NCI-H2107 (cell line): ENCODE data around the gene UCHL5.
A peak's percentile ranks its signal among the peaks of the same experiment; 100 is the strongest.

Experiments used
- DNase-seq: peaks from one replicate; lab custom pipeline; 2025; lab: John Stamatoyannopoulos, UW

Gene UCHL5

DNA sequence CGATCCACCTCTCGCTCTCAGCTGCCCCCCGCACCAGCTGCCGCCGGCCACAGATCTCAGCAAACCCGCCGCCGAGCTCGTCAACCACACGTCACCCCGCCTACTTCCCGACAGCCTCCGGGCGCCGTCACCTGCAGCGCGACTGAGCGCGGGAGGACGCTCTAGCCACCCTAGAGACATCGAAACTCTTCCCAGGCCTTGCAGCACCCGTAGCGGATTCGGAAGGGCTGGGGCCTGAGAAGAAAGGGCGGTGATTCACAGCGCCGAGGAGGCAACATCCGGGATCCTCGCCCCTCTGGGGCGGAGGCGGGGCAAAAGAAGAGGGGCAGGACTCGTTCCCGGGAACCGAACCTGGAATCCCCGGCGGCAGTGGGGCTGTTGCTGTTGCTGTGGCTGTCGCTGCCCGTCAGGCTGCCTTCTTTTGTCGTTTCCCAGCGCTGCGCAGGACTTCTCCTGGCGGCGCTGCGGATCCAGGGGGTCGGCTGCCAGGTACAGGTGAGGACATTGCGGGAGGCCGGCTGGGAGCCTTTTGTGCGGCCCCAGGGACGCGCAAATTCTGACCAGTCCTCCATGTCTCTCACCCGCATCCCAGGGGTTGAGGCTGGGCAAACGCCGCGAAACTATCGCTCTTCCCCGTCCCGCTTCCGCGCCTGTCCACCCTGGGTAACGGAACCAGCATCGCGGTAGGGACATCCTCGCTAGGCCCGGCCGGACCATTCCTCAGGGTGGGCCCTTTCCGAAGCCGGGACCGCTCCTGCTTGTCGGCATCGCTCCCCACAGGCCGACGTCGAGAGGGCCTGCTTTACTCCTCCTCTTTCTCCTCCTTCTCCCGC is at the start of gene UCHL5, which contains the start of gene RO60:
Gene UCHL5, minus strand, starts transcription at position 79 of the 833 bp plus-strand sequence. CDS start 100 bp downstream, outside the sequence.
Gene RO60, plus strand, starts transcription at position 331 of the 833 bp plus-strand sequence. CDS start 9,443 bp downstream, outside the sequence.
- DNase-seq: peak; percentile 97

DNA sequence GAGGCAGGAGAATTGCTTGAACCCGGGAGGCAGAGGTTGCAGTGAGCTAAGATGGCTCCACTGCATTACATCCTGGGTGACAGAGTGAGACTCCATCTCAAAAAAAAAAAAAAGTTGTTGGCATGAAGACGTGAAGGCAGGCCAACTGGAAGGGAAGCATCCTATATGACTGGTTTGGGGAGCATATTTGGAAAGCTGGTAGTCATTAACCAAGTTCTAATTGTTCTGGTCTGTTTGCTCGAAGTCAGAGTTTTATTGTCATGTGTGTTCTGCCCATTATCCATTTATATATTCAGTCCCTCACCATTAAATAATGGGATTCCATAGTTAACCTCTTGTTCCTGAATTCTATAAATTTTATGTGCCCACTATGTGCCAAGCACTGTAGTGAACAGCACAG is 49.3 kb upstream of the UCHL5 start:
- no peak for DNase-seq

- DNase-seq: no peak
Observed at GRCh38 chr1:193105821-193106177, 46.6 kb upstream of the UCHL5 start.

DNA sequence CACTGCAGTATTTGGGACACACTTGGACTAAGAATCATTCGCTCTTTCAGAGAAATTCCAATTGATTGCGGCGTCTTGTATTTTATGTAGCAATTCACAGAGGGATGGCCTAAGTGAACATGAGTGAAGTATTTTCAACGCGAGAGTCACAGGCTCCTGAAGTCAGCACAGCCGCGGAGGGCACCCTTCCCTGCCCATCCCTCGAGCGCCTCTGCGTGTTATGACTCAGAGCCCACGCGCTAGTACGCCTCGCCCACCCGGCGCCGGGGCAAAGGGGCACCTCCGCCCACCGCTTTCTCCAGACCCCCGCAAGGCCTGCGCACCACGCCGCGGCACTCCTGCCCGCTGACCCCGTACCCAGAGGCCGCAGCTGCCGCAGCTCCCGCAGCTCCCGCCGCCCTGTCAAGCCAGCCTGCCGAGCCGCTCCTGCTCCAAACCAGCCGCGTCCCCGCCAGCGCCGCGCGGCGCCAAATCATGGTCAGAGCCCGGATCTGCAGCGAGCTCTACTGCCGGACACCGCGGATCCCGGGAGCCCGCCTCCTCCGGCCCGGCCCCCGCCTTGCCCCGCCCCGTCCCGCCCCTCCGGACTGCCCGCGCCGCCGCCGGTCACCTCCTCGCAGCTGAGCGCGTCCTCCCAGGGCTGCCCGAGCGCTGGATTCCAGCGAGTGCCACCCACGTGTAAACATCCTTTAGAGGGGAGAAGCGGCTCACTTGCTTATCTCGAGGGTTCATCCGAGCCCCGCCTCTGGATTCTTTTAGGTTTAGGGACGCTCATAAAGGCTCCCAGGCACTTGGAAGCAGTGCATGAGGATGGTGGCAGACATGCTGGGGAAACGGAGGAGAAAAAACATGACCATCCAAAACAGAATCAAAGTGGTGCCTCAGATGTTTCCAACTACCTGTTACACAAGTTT is 46.0 kb upstream of the UCHL5 start, which contains the start of gene GLRX2:
Gene GLRX2, minus strand, starts transcription at position 508 of the 914 bp plus-strand sequence. Its CDS starts 32 bp downstream, at position 476.
- DNase-seq: peak; percentile 44

GRCh38 chr1:193104502-193104906 is 45.3 kb upstream of the UCHL5 start:
- DNase-seq: no peak

GRCh38 chr1:193103759-193104501 is 44.8 kb upstream of the UCHL5 start:
- DNase-seq: no peak

GRCh38 chr1:193102662-193103061 is 43.5 kb upstream of the UCHL5 start:
- DNase-seq: no peak

DNA sequence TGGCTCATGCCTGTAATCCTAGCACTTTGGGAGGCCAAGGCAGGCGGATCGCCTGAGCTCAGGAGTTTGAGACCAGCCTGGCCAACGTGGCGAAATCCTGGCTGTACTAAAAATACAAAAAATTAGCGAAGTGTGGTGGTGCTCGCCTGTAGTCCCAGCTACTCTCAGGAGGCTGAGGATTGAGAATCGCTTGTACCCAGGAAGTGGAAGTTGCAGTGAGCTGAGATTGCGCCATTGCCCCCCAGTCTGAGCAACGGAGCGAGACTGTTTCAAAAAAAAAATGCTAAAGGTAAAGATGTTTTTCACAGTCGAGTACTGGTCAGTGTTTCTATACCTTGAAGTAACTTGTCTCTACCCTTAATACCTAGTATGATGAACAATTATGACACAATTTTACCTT is 35.0 kb upstream of the UCHL5 start:
- DNase-seq: no peak

DNA sequence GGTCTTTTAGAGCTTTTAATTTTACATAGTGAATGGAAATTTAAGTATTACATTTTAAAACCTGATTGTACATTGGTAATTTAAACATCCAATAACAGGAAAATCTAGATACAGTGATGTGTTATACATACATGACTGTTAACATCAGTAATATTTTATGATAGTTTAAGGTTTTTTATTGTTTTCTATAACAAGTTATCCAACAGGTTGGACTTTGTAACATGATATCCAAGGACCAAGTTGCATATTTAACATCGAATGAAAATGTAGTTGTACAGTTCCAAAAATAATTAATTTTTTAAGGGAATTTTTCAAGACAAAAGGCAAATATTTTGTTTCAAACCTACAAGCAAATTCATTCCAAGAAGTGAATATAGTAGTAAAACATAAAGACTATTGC is 31.7 kb upstream of the UCHL5 start:
- no peak for DNase-seq

DNA sequence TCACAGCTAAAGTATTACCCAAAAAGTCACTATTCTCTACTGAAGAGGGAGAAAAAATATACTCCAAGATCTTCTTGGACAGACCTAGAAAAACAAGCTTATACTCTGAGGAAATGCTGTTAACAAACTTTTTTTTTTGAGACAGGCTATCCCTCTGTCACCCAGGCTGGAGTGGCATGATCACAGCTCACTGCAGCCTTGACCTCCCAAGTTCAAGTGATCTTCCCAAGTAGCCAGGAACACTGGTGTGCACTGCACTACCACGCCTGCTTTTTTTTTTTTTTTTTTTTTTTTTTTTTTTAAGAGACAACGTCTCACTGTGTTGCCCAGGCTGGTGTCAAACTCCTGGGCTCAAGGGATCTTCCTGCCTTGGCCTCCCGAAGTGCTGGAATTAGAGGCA is 28.7 kb upstream of the UCHL5 start:
- no peak for DNase-seq

- no peak for DNase-seq
Observed at GRCh38 chr1:193086342-193086741, 27.2 kb upstream of the UCHL5 start.

DNA sequence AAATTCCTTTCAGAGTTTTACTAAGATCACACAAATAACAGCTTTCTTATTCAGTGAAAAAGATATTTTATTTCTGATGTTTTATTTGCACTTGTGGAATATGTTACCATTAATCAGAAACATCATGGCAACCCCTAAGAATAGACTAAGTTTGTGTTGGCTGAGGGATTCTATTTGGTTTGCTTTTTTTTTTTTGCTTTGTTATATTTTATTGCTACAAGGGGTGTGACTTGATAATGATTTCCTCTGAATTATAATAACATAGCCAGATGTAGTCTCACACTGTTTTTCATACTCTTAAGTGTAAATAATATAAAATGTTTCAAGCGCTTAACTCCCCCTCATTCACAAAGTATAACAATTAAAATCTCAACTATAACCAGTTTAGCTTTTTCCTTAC is 26.1 kb upstream of the UCHL5 start:
- no peak for DNase-seq

- DNase-seq: no peak
Observed at GRCh38 chr1:193083365-193084088, 24.4 kb upstream of the UCHL5 start.

DNA sequence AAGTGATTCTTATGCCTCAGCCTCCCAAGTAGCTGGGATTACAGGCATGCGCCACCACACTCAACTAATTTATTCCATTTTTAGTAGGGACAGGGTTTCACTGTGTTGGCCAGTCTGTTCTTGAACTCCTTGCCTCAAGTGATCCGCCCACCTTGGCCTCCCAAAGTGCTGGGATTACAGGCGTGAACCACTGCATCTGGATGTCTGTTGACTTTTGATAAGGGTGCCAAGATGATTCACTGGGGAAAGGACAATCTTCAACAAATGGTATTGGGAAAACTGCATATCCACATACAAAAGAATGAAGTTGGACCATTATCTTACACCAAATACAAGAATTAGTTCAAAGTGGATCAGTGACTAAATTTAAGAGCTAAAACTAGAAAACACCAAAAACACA is 20.0 kb upstream of the UCHL5 start:
- DNase-seq: no peak

- no peak for DNase-seq
Observed at GRCh38 chr1:193077991-193078390, 18.8 kb upstream of the UCHL5 start.

DNA sequence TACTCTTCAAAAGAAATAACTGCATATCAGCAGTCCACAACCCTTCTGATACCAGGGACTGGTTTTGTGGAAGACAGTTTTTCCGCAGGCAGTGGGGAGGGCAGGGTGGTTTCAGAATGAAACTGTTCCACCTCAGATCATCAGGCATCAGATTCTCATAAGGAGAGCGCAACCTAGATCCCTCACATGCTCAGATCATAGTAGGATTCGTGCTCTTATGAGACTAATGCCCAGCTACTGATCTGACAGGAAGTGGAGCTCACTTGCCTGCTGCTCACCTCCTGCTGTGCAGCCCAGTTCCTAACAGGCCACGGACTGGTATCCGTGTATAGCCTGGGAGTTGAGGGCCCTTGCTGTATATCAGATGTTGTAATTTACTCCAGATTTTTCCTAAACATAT is 11.8 kb upstream of the UCHL5 start:
- DNase-seq: no peak

DNA sequence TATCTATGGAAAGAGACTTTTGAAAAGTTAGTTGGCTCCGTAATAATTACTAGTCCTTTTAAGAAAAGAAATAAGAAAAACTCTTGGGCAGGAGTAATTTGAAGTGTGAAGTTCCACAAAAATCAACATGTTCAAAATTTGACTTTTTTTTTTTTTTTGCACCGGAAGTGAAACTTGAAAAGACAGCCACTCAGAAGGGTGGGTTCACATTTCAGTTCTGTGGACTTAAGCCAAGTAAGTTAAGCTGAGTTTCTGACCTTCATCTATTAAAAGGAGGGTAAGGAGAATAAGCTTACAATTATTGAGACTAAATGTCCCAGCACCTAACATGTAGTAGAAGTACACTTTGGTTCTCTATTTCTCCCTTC is 11.2 kb upstream of the UCHL5 start:
- DNase-seq: no peak

DNA sequence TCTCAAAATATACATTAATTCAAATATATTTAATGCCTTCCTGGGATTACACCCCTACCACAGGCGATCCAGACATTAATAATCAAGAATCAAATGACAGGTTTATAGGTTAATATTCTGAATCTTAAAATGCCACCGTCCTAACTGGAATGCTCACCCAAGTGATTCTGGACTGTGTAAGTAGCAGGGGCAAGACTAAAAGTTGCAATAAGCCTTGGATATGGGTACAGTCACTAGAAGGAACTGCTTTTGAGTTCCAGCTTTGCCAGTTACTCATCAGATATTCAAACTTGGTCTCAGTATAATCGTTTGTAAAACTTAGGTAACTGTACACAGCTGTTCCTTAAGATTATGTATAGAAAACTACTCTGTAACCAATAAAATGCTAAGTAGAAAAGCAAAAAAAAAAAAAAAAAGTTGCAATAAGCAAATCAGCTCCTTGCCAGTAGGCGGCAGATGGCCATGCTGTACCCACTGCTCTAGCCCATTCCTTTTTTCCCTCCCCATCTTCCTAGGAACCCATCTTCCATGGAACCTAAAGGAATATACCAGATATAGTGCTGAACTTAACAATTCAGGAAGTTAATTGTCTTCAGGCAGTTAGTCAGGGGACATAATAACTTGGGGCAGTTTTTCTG is 10.7 kb upstream of the UCHL5 start:
- DNase-seq: no peak

- DNase-seq: no peak
Observed at GRCh38 chr1:193068013-193068412, 8.9 kb upstream of the UCHL5 start.

GRCh38 chr1:193066606-193067005 is 7.4 kb upstream of the UCHL5 start:
- no peak for DNase-seq

- DNase-seq: no peak
Observed at GRCh38 chr1:193065954-193066353, 6.8 kb upstream of the UCHL5 start.
